Progenitor cell of endocrine pancreas (in vitro differentiated cells): Measurements from ENCODE around the gene COX7B. TPM values are rescaled to one million over a fixed set of nuclear protein-coding genes. Genes with fewer than 3 reads are reported as not detected.
"Not testable (repeated sequence)": the region's sequence is repeated elsewhere in the genome, so short reads cannot be mapped to it uniquely, and the experiment has no call there.

ENCODE experiments used
- DNase-seq: peaks from one replicate; pipeline ENCODE4 v3.0.0; 2021; ENCODE audit warnings: low spot score; ENCODE audit not compliant: unreplicated experiment
- H3K27ac Mint-ChIP-seq: 2 replicates; pipeline ENCODE4 v1.8.0; 2021; ENCODE audit warnings: mild to moderate bottlenecking, moderate library complexity, mixed read lengths
- H3K27me3 Mint-ChIP-seq: 2 replicates; pipeline ENCODE4 v1.8.0; 2021; ENCODE audit warnings: mixed read lengths
- H3K36me3 Mint-ChIP-seq: 2 replicates; pipeline ENCODE4 v1.8.0; 2022; ENCODE audit warnings: mixed read lengths; ENCODE audit not compliant: insufficient read depth
- H3K4me1 Mint-ChIP-seq: 2 replicates; pipeline ENCODE4 v1.8.0; 2021; ENCODE audit warnings: low read depth, mixed read lengths
- H3K4me3 Mint-ChIP-seq: 2 replicates; pipeline ENCODE4 v1.8.0; 2021; ENCODE audit warnings: low read depth, mild to moderate bottlenecking, moderate library complexity, mixed read lengths
- H3K9me3 Mint-ChIP-seq: 2 replicates; pipeline ENCODE4 v1.8.0; 2021; ENCODE audit warnings: low read depth, mixed read lengths
- total RNA-seq: library from RNA; stranded (reverse); gene quantifications from 2 replicates; pipeline ENCODE4 v1.2.1, GENCODE V29; 2021
- TF ChIP-seq, protein P1 (sequence below): fragments of 200-600 bp; sonication (generic); IDR thresholded peaks from one replicate; pipeline ENCODE4 v1.5.0; 2021; ENCODE audit warnings: antibody characterized with exemption, mild to moderate bottlenecking; ENCODE audit not compliant: unreplicated experiment

COX7B gene
- total RNA-seq, 1 donor from 2014 or later: 178 TPM

- H3K4me3 Mint-ChIP-seq: no peak overlapping the region
- no peak for DNase-seq
- peaks cover 15% of the 10 kb centered on the region for H3K4me1 Mint-ChIP-seq
- H3K27ac Mint-ChIP-seq: no peak overlapping the region
- peaks cover 13% of the 10 kb centered on the region for H3K9me3 Mint-ChIP-seq
- TF ChIP-seq, protein P1, sequence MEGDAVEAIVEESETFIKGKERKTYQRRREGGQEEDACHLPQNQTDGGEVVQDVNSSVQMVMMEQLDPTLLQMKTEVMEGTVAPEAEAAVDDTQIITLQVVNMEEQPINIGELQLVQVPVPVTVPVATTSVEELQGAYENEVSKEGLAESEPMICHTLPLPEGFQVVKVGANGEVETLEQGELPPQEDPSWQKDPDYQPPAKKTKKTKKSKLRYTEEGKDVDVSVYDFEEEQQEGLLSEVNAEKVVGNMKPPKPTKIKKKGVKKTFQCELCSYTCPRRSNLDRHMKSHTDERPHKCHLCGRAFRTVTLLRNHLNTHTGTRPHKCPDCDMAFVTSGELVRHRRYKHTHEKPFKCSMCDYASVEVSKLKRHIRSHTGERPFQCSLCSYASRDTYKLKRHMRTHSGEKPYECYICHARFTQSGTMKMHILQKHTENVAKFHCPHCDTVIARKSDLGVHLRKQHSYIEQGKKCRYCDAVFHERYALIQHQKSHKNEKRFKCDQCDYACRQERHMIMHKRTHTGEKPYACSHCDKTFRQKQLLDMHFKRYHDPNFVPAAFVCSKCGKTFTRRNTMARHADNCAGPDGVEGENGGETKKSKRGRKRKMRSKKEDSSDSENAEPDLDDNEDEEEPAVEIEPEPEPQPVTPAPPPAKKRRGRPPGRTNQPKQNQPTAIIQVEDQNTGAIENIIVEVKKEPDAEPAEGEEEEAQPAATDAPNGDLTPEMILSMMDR: no peak
- H3K36me3 Mint-ChIP-seq: no peaks in the 10 kb centered on the region
- no peaks in the 10 kb centered on the region for H3K27me3 Mint-ChIP-seq
Measured at GRCh38 chrX:77917294-77917933, 18.1 kb downstream of the COX7B start.

- Mint-ChIP-seq H3K27ac (no peak overlapping the region), H3K36me3 (no peaks in the 10 kb centered on the region), H3K27me3 (no peaks in the 10 kb centered on the region), H3K4me1 (peaks cover 8% of the 10 kb centered on the region), H3K4me3 (no peak overlapping the region), H3K9me3 (peaks cover 13% of the 10 kb centered on the region)
- TF ChIP-seq, protein P1: no peak
- DNase-seq: no peak
Measured at GRCh38 chrX:77918568-77918967, 19.3 kb downstream of the COX7B start.

- not testable (repeated sequence) for H3K36me3 Mint-ChIP-seq, H3K27ac Mint-ChIP-seq, DNase-seq, H3K4me3 Mint-ChIP-seq, H3K4me1 Mint-ChIP-seq, H3K27me3 Mint-ChIP-seq
- peaks cover 13% of the 10 kb centered on the region for H3K9me3 Mint-ChIP-seq
Measured at GRCh38 chrX:77919370-77919769, 20.1 kb downstream of the COX7B start.

DNA sequence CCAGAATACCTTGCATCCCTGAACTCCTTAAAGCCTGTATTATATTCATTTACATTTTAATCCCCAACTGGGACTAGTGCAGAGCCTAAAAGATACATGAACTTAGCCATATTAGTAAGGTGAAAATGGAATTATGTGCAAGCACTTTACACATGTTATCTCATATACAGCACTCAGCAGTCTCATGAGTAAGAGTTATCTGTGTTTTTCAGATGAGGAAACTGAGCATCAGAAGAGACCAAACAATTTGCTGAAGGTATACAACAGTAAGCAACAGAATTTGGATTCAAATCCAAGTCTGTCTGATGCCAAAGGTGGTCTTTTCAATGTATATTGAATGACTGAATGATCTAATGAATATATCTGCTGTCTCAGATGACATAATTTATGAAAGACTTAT, 23.5 kb downstream of the COX7B start:
- no peak for DNase-seq
- Mint-ChIP-seq H3K27ac (no peak overlapping the region), H3K4me3 (no peak overlapping the region), H3K9me3 (peaks cover 8% of the 10 kb centered on the region), H3K4me1 (no peaks in the 10 kb centered on the region), H3K27me3 (no peaks in the 10 kb centered on the region), H3K36me3 (peaks cover 1% of the 10 kb centered on the region)
- TF ChIP-seq, protein P1: no peak

DNA sequence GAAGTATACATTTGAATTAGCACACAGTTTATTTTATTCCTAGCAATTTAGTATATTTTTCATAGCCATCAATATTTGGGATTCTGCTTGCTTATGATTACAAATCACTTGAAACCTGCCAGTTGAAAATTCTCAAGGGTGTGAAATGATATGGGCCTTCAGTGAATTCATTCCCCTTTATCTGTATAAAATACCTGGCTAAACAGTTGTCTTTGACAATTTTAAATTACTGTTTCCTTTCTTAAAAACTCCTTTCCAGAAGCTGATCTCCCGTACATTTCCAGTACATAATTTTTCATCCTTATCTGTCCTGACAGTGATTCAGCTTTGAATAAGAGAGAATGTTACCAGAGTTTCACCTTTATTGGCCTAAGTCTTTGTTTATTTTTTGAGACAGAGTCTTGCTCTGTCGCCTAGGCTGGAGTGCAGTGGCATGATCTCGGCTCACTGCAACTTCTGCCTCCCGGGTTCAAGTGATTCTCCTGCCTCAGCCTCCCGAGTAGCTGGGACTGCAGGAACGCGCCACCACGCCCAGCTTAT, 25.1 kb downstream of the COX7B start:
- no peak for DNase-seq
- Mint-ChIP-seq H3K27me3 (no peaks in the 10 kb centered on the region), H3K4me1 (no peaks in the 10 kb centered on the region), H3K36me3 (peaks cover 1% of the 10 kb centered on the region), H3K4me3 (no peak overlapping the region), H3K9me3 (peaks cover 13% of the 10 kb centered on the region), H3K27ac (no peak overlapping the region)
- TF ChIP-seq, protein P1: no peak

DNA sequence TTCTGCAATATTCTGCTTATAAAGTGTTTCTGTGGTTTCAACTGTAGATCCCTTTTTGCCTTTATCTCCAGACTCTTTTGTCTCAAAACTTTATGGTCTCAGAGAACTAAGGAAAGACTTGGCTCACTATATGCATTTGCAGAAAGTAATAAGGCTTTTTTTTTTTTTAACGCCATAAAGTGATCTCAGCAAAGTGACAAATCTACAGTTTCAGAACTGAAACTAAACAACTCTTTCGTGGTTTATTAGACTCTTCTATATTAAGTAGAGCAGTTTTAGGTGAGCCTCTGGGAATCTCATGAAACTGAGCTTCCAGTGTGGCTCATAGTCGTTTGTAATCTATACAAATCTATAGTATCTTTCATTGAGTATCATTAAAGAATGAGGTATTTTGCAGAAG, 26.5 kb downstream of the COX7B start:
- H3K4me3 Mint-ChIP-seq: no peak overlapping the region
- TF ChIP-seq, protein P1: no peak
- H3K27me3 Mint-ChIP-seq: no peaks in the 10 kb centered on the region
- H3K4me1 Mint-ChIP-seq: no peaks in the 10 kb centered on the region
- DNase-seq: no peak
- H3K27ac Mint-ChIP-seq: no peak overlapping the region
- peaks cover 20% of the 10 kb centered on the region for H3K9me3 Mint-ChIP-seq
- peaks cover 8% of the 10 kb centered on the region for H3K36me3 Mint-ChIP-seq
